ENCODE measurements around the gene ADCY6.
A peak's percentile ranks its signal among the peaks of the same experiment; 100 is the strongest.

The ADCY6 gene

DNA sequence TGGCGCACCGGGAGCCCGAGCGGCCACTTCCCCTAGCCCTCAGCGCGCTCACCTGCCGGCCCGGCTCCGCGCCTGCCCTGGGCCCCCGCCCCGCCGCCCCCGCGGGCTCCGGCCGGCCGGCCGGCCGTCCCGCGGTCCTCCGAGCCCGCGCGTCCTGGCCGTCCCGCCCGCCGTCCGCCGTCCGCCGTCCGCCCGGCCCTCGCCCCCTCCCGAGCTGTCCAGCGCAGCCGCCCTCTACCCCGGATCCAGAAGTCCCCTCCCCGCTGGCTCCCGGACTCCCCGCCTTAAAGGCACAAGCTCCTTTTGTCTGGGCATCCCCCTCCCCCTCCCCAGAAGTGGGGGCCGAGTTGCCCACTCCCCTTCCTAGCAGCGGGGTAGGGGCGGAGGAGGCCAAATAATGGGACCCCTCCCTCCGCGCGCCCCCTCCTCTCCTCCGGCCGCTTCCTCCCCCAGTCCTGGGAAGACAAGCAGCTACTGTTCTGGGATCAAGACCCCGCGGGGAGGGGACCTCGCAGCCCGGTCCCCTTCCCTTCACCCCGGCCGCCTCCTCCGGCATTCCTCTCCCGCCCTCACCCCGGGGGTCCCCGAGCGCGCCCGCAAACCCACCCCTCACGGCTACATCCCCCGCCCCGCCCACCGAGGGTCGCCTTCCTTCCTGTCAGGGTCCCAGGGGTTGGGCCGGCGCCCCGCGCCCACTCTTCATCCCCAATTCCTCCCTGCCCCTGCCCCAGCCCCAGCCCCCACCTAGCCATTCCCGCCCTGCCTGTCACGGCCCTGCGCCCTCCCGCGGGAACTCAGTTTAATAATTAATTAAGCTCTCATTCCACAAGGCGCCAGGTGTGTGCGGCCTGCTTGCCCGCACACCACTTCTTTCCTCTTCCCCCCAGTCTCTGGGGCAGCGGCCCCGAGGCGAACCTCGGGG is at the start of gene ADCY6:
Gene ADCY6 (minus strand): TSS at position 236 of the 922 bp plus-strand sequence. CDS start 5,655 bp downstream, outside the sequence.
- DNase-seq (ENCODE audit: low read depth), result no peak

DNA sequence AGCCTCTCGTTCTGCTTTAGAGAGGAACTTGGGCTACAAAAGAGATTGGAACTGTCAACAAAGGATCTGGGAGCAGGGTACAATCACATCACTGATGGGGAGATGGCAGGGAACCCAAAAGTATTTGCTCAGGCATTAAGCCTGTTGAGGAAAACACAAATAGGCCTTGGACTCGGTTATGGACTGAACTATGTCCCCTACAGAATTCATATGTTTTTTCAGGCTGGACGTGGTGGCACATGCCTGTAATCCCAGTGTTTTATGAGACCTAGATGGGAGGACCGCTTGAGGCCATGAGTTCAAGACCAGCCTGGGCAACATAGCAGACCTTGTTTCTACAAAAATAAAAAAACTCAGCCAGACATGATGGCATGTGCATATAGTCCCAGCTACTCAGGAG is 49.2 kb upstream of the ADCY6 start:
- DNase-seq (ENCODE audit: low read depth), result no peak

DNA sequence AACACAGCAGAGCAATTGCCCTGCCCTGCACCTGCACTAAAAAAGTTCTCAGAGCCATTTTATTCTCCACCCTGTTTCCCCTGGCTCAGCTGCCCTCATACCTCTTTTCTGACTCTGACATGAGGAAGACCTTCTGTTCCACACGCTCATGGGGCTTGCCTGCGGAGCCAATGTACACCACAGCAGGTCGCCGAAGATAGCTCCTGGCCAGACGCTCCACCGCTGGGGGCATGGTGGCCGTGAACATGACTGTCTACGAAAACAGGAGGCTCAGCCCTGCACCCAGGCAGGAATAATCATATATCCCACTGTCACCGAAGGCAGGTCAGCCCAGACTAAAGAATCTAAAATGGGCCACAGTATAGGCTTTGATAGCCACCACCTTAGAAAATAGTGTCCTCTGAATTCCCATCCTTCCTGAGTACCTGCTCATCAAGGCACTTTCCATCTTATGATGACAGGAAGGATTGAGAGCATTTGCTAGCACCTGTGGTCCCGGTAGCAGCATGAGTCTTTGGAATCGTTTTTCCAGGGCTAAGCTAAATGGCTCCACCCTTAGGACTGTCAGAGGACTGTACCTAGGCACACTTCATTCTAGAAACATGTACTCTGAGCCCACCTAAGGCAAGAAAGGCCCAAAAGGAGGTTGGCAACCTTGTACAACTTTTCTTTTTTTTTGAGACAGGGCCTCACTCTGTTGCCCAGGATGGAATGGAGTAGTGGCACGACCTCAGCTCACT is 43.6 kb upstream of the ADCY6 start:
- no peak for DNase-seq (ENCODE audit: low read depth)

DNA sequence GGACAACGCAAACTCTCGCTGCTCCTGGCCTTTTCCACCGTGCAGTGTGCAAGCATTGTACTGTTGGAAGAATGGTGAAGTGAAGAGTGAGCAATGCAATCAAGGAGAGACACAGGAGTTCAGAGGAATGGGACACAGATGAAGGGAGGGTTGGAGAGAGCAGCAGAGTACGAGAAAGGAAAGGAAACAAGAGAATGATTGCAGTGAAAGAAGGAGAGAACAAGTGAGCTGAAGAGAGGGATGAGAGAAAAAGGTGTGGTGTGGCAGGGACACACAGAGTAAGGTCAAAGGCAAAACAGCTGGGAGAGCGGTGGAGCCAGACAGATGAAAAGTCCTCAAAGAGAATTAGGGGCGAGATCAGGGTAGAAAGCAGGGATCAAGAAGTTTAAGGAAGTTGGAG is 42.4 kb upstream of the ADCY6 start:
- DNase-seq (ENCODE audit: low read depth), result no peak

DNA sequence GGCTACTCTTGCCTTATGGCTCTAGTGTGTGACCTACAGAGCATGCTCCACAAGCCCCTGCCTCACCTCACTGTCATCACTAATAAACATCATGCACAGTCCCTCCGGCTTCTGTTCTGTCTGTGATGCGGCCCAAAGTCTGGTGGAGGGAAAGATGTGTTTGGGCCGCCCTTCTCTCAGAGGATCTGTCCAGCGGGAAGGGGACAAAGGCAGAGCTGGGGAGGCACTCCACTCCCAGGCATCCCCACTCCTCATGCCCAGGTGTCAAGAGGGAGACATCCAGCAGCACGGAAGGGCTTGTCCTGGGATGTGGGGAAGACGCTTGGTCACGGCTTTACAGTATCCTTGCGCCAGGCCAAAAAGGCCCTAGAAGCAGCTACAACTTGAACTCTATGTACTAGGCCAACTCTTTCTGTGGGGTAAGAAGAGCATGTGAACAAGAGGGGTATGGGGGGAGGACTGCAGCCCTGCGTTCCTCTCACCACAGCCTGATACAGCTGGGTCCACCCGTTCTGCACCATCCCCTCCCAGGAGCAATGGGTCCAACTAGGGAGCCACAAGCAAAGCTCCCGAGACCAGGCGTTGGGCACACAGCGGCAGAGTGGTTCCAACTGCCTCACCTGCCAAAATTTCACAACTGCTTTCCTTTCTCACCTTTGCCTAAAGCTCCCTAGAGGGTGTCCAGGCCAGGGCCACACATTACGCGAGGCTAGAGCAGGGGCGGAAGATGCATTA is 40.1 kb upstream of the ADCY6 start:
- no peak for DNase-seq (ENCODE audit: low read depth)

DNA sequence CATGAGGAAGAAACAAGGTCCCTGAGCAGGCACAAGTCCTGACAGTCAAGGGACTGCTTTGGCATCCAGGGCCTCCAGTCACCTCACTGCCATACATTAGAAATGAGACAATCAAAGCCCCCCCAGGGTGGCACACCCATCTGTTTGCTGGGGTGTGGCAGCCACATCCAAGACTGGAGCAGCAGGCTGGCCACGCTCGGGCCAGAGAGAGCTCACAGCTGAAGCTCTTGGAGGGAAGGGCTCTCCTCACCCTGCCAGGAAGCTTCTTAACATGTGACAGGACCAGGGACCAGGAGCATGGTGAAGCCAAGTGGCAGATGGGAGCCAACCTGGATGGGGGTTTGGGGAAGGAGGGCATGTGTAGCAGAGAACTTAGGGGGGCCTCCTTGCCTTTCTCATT is 39.4 kb upstream of the ADCY6 start:
- DNase-seq (ENCODE audit: low read depth), result no peak

DNA sequence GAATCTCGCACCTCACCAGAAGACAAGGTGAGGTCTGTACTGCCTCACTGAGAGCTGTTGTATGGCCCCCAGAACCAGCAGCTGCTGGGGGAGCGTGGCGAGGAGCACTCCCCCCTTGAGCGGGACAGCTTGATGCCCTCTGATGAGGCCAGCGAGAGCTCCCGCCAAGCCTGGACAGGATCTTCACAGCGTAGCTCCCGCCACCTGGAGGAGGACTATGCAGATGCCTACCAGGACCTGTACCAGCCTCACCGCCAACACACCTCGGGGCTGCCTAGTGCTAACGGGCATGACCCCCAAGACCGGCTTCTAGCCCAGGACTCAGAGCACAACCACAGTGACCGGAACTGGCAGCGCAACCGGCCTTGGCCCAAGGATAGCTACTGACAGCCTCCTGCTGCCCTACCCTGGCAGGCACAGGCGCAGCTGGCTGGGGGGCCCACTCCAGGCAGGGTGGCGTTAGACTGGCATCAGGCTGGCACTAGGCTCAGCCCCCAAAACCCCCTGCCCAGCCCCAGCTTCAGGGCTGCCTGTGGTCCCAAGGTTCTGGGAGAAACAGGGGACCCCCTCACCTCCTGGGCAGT is 38.7 kb upstream of the ADCY6 start:
- DNase-seq (ENCODE audit: low read depth), result no peak

DNA sequence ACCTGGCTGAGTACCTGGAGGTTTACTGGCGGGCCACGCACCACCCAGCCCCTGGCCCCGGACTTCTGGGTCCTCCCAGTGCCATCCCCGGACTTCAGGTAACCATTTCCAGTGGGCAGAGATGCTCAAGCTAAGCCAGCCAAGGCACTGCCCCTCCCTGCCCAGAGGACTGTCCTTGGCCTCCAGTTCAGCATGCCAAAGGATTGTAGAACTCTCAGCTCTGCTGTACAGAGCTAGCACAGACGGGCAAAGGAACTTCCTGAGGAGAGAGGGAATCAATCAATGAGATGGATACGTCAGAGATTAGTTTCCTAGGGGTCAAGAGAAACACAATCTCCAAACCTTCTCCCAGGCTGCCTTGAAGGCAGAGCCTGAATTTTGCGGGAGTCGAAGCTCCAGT is 38.1 kb upstream of the ADCY6 start:
- no peak for DNase-seq (ENCODE audit: low read depth)

DNA sequence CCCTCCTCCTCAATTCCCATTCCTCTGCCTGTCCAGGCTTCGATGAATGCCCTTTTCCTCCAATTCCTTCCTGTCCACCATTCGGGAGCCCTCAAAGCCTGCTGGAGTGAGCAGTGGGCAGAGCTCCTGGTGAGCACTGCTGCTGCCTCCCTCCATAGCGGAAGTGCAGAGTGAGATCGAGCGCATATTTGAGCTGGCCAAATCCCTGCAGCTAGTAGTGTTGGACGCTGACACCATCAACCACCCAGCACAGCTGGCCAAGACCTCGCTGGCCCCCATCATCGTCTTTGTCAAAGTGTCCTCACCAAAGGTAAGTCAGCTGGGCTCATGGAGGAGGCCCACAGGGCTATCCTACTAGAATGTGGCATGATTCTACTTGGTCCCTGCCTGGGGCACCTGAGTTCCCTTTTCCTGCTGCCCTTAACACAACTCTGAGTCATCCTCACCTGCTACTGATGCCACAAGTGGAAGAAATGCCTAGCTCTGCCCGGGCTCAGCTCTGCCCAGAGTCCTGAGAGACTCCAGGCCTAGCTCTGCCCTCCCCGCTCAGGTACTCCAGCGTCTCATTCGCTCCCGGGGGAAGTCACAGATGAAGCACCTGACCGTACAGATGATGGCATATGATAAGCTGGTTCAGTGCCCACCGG is 37.4 kb upstream of the ADCY6 start:
- DNase-seq (ENCODE audit: low read depth), result no peak

DNA sequence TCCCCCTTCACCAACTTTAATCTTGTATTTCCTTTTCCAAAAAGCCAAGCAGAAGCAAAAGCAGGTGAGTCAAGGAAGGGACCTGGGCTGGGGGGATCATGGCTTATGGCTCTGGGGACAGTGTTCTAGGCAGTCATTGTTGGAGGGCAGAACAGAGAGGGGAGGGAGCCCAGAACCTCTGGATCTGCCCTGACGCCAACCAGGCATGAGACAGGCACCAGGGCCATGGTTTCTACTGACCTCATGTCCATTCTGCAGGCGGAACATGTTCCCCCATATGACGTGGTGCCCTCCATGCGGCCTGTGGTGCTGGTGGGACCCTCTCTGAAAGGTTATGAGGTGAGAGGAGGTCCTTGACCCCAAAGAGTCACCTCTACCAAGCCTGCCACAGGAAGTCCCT is 36.0 kb upstream of the ADCY6 start:
- no peak for DNase-seq (ENCODE audit: low read depth)

DNA sequence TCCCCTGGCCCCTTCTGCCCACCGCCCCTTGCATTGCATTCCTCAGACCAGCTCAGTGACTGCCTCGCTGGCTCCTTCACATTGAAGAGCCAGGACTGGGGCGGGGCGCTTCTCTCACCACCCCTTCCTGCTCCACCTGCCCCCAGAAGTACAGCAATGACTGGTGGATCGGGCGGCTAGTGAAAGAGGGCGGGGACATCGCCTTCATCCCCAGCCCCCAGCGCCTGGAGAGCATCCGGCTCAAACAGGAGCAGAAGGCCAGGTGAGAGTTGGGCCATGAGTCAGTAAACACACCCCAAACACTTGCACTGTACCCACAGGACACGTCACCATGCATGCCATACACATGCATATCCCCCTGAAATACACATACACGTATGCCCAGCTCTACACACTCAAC is 35.2 kb upstream of the ADCY6 start:
- no peak for DNase-seq (ENCODE audit: low read depth)

DNA sequence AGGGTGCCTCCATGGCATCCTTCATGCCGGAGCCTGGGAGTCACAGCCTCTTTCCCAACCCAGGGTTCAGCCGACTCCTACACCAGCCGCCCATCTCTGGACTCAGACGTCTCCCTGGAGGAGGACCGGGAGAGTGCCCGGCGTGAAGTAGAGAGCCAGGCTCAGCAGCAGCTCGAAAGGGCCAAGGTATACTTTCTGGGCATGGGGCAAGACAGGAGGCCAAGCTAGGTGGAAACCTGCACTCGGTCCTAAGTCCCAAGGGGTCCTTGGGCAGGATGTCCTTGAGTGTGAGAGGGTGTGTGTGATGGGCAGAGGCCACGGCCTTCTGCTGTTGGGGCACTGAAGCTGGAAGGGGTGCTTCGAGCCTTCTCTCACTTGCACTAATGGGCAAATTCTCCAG is 34.4 kb upstream of the ADCY6 start:
- DNase-seq (ENCODE audit: low read depth), result no peak

DNA sequence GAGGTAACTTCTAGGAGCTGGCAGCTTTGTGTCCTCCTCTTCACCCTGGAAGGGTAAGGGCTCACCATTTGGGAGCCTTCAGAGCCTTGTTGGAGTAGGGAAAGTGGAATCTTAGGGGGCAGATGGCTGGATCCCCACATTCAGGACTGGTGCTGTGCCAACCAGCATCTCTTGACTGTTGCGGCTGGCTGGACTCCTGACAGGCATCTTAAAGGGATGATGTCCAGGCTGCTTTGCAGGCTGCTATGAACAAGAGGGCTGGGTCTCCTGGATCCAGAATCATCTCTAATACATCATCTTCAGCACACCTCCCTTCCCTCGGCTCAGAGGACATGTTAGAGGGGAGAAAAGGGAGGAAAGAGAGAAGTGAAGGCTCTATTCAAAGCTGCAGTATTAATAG is 33.8 kb upstream of the ADCY6 start:
- no peak for DNase-seq (ENCODE audit: low read depth)

DNA sequence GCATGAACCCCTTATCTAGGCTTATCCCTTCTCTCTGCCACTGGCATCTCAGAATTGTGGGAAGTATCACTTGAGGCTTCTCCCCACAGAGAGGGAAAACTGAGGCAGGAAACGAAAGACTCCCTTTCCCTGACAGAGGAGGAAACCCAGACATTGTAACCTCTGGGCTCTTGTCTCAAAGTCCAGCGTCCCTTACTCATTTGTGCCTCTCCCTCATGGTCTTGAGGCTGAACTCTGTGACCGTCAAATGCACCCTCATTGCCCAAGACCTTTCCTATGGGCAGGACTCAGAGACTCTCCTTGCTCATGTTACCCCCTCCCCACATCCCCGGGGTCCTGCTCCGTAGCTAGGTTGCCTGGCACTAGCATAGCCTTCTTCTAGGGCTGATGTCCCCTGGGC is 33.2 kb upstream of the ADCY6 start:
- no peak for DNase-seq (ENCODE audit: low read depth)

DNA sequence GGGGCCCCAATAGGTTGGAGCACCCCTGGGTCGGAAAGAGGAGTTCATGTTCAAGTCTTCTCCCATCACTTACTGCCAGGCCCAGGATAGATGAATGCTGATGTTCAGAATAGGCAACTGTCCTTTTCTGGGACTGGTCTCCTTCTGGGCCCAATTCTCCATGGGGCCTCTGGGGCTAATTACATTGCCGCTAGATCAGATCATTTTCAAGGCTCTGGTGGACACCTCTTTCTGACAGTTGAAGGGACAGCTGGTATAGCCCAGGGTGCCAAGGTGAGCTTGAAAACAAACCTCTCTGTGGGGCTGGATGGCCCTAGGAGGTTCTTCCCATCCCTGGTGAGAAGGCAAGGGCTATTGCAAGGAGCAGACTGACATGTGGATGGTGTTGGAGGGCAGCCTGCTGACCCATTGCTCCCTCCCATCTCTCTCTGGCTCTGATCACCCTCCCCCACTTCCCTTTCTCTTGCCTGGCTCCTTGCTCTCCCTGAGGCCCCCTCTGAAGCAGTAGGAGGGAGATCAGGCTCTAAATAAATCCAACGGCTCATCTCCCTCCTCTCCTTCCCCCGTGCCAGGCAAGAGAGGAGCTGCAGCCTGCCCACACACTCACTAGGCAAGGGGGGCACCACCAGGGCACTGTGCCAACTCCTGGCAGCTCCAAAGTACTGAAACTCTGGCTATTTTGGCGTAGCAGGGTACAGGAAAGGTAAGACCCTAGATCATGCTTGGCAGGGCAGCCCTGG is 31.3 kb upstream of the ADCY6 start:
- no peak for DNase-seq (ENCODE audit: low read depth)

DNA sequence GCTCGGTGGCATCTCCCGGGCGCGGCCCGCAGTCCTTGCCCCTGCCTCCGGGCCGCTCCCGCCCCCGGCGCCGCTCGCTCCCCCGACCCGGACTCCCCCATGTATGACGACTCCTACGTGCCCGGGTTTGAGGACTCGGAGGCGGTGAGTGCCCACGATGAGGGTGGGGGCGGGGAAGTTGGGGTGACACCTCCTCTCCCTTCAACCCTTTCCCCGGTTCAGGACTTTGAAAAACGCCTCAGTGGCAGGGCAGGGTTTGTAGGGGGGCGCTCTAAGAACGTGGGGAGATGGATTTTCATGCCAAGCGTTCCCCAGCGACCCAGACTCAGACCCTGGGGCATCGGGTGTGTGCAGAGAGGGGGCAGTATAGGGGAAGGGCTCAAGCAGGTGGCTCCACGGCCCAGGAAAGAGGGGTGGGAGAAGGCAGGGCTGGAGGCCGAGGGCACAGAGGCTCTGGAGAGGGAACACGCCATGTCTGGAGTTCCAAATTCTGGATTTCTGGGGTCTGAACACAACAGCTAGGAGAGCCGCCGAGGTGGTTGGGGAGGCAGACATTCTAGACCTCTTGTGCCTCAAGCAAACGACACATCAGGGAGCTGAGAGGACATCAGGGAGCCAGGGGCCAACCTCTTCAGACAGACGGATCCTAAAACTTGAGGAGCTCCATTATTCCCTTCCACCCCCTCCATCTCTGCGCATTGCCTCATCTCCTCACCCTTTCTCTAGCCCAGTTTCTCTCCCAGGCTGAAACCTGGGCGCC is 30.1 kb upstream of the ADCY6 start:
- DNase-seq (ENCODE audit: low read depth), result peak; percentile 13

DNA sequence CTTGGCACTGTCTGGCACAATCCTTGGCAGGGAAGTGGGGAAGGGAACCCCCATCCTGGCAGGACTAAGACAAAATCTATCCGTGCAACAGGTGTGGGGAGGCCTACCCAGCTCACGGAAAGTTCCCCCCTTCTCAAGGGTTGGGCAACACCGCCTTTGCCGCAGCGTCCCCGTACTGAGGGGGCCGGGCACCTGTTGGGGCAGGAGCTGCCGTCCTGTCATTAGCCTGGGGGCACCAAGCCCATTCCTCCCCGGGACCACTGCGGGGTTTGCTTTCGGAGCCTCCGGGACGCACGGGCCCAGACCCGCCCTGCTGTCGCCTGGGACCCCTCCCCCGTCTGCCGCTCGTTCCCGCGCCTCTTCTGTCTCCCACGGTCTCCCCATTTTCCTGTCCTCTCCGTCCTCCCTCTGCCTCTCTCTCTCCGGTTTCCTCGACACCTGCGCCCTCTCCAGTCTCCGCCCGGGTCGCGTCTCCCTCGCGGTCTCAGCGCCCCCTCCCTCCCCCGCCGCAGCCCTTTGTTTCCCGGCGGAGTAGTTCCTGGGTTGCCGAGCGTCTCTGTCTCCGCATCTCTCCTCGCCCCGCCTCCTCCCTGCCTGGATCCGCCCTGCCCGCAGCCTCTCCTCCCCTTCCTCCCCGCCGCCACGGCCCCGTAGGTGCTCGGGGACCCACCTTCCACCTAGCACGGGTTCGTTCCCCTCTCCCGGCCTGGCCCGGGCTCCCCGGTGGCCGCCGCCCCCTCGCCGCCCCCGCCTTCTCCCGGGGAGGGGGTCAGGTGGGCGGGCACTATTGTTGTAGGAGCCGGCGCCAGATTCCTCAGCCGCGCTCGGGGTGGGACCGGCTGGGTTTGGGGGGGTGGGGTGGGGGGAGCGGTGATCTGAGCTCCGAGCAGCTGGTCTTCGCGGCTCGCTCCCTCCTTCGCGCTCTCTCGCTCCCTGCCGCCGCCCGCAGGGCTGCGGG is 29.3 kb upstream of the ADCY6 start, which contains the start of gene CACNB3:
Gene CACNB3 (plus strand): TSS at position 624 of the 958 bp plus-strand sequence. CDS start 434 bp downstream, outside the sequence.
- peak; percentile 62 for DNase-seq (ENCODE audit: low read depth)

DNA sequence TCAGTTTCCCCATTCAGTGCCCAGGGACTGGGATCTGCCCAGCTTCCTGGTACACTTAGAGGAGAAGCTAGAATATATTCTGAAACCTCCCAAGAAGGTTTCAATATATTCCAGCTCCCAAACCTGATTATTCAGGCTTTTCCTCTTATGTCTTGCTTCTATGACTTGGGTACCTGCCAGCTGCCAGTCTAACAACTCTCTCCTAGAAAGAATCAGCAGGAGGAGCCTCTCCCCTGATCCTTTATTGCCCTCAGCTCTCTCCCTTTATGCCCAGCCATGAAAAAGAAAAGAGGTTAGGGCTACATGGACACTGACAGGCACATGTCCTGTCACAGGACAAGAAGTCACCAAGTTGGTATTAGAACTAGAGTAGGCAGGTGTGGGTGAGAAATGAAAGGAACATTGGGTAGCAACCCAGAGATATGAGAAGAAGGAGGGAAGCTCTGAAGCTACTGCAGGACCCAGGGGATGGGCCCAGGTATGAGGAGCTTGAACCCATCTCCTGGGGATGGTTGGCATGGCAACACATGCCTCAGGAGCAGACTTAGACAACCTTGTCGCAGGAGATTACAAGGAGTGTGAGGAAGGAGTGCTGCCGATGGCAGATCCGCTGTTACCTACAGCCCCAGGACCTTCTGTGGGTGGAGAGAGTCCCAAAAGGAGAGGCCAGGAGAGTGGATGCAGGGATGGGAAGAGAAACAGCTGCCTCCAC is 27.4 kb upstream of the ADCY6 start:
- no peak for DNase-seq (ENCODE audit: low read depth)
